GM21528 (cell line): Measurements from ENCODE around the gene F8.
"Not testable (repeated sequence)": the region's sequence is repeated elsewhere in the genome, so short reads cannot be mapped to it uniquely, and the experiment has no call there.

Experiments
- ATAC-seq: cut with Tn5 transposase; IDR thresholded peaks from one replicate; pipeline ENCODE4 v1.9.1; 2021; ENCODE audit warnings: mild to moderate bottlenecking, moderate library complexity; ENCODE audit not compliant: unreplicated experiment, low FRiP score

The F8 gene

DNA sequence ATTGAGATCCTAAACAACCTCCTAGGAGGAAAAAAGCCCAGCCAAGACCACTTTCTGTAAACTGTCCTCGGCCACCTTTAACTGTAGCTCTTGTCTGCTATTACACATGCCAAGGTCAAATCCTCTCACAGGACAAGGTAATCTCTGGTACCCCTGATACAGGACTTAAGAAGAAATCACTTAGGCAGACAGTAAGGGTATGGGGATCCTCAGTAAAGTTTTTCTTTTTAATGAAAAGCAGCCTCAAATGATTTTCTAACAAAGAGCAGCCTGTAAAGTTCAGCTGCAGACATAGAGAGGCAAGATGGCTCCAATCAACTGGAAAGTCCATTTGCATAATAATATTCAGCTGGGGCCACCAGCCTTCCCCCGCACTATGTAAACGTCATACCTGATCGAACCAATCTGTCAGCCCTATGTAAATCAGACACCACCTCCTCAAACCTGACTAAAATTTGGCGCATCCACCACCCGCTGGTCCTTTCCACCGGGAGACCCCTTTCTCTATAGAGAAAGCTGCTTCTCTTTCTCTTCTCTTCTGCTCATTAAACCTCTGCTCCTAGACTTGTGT, 202.7 kb downstream of the F8 start:
- ATAC-seq, result no peak

- no peak for ATAC-seq
Observed at GRCh38 chrX:154818916-154819770, 203.4 kb downstream of the F8 start.

GRCh38 chrX:154817048-154817618, 205.4 kb downstream of the F8 start:
- not testable (repeated sequence) for ATAC-seq

DNA sequence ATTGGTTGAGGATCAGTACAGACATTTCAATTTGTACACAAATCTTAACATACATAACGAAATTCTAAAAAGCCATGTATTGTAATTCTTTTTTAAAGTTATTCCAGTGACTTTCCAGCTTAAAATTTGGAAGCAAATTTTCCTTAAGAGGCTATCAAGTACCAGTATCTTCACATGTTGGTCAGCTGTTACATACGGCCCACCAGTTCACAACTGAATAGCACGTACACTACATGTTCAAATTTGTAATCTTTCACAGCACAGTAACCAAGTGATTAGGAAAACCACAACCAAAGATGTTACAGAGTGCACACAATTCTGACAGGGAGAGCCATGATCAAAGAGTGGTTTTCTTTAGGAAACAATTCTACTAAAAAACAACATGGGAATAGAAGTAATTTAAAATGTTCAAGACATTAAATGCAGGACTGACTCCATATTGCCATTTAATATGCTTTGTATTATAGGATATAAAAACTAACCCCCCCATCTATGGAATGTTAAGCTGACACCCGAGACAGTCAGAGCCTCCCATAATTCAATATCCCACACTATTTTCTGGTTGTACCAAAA, 206.1 kb downstream of the F8 start:
- not testable (repeated sequence) for ATAC-seq

DNA sequence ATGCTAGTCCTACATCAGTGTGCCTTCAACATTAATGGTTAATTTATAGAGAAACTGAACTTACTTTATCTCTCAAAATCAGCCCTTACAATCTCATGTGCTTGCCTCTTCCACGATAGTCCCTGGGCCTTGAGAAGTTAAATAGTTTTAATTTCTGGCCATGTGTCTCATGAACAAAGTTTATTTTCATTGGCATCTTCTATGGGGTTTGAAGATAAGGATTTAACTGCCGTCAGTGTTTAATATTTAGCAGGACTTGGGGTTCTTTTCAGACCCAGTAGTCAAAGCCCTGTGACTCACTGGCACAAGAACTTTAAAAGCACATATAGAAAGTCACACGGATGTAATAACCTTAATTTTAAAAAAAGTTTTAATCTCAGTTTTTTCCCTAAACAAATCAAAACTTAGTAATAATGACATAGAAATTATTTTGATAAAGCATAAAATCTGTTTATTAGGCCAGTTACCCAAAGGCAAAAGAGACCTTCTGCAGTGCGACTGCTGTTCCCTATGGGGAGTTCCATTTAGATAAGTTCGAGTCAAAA, 207.2 kb downstream of the F8 start:
- no peak for ATAC-seq

GRCh38 chrX:154813801-154814200, 208.7 kb downstream of the F8 start:
- no peak for ATAC-seq

DNA sequence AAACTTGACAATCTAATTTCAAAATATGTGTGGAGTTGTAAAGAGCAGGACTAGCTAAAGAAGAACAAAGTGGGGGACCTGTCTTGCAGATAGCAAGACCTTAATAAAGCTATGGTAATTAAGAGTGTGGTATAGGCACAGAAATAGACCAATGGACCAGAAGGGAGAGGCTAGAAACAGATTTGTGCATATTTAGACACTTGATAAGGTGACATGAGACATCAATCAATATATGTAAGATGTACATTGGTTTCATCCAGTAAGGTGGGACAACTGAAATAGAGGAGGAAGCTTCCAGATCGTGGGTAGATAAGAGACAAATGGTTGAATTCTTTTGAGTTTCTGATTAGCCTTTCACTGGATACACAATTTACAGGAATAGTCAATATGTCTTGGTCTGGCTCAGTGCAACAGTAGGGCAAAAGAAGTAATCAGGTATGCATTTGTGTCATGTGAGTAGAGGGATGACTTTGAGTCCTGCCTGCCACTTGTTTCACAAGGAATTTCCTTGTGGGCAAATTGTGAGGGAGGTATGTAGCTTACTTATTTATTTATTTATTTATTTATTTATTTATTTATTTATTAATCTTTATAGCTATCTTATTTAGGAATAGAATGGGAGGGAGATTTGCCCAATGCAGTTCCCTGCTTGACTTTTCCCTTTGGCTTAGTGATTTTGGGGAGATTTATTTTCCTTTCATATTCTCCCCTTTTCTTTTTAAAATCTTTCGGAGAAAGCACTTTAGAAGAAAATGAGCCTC, 210.0 kb downstream of the F8 start:
- no peak for ATAC-seq

DNA sequence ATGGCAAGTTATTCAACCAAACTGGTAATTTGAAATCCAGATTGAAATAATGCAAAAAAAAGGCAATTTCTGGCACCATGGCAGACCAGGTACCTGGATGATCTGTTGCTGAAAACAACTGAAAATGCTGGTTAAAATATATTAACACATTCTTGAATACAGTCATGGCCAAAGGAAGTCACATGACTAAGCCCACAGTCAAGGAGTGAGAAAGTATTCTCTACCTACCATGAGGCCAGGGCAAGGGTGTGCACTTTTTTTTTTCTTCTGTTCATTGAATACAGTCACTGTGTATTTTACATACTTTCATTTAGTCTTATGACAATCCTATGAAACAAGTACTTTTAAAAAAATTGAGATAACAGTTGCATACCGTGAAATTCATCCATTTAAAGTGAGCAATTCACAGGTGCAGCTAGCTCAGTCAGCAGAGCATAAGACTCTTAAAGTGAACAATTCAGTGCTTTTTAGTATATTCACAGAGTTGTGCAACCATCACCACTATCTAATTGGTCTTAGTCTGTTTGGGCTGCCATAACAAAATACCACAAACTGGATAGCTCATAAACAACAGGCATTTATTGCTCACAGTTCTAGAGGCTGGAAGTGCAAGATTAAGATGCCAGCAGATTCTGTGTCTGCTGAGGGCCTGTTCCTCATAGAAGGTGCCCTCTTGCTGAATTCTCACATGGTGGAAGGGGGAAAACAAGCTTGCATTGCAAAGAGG, 212.4 kb downstream of the F8 start:
- ATAC-seq, result no peak

- no peak for ATAC-seq
Observed at GRCh38 chrX:154806837-154807501, 215.6 kb downstream of the F8 start.

GRCh38 chrX:154805696-154806091, 216.8 kb downstream of the F8 start:
- ATAC-seq, result no peak

- ATAC-seq, result peak; percentile 97
Observed at GRCh38 chrX:154804957-154805695, 217.4 kb downstream of the F8 start, which contains the start of gene MPP1. TSS of gene MPP1 (minus strand) at chrX:154805485. CDS start at chrX:154805373, 112 bp downstream.

- ATAC-seq, result no peak
Observed at GRCh38 chrX:154804261-154804956, 218.1 kb downstream of the F8 start.

DNA sequence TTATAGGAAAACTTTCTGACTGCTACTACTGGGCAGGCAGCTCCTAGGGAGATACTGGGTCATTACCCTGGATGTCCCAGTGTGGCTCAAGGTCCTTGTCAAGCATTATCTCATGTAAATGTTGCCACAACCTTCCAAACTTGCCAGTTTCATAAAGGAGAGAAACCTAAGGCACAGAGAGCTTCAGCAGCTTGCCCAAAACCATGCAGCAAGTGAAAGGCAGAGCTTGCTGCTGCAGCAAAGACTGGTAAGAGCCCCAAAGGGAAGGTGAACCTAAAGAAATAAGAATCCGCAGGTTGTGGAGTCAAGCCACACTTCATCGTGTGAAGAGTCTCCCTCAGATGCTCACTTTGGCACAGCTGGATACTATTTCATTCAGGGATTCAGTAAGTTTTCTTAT, 219.6 kb downstream of the F8 start:
- no peak for ATAC-seq

DNA sequence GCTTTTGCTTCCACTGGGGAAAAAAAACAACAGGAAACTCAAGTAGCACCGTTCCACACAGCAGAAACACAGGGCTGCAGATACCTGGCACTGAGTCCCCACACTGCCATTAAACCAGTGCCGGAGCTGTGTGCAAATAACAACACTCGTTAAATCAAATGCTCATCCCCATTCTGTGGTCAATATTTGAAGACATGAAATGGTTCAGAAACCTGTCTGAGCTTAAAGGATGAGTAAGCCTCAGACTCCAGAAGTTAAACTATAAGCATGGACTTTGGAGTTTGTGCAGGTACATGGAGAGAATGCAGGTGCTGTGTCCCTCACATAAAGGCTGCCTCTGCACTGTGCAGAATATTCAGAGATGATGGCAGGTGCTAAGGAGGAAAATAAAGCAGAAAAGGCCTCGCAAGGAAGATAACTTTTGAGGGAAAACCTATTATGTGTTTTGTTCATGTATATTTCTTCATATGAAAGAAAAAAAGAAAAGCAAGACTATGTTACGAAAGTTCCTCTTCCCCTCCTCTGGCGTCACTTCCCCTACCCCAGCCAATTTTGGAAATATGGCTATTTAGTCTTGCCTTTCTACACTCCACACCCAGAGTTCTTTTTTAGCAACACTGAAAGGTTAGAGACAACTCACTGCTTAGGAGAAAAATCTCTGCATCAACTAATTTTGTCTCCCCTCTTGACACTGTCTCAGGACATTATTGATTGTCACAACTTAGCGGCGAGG, 221.9 kb downstream of the F8 start:
- ATAC-seq, result no peak

GRCh38 chrX:154799556-154800348, 222.8 kb downstream of the F8 start:
- ATAC-seq, result no peak

GRCh38 chrX:154797006-154797405, 225.5 kb downstream of the F8 start:
- ATAC-seq, result no peak
